Activated B cell treated with CpG ODN at 0.5 μM for 24 hours (primary cell): ENCODE measurements around the gene DDTL. TPM values are rescaled to one million over a fixed set of nuclear protein-coding genes. Genes with fewer than 3 reads are reported as not detected.

Source experiments
- ATAC-seq: fragments of 200-7000 bp; cut with Tn5 transposase; one replicate; pipeline ENCODE4 v1.10.0; 2021; ENCODE audit warnings: low read depth, mild to moderate bottlenecking, moderate library complexity
- CTCF ChIA-PET: fragments of 350-600 bp; sonication (Branson Sonifier 250); formaldehyde crosslinking; loops from one replicate; lab custom pipeline; 2021; ENCODE audit warnings: antibody characterized with exemption; lab: Charles Lee
- POLR2A ChIA-PET: fragments of 350-600 bp; sonication (Branson Sonifier 250); formaldehyde crosslinking; loops from one replicate; lab custom pipeline; 2021; ENCODE audit warnings: antibody characterized with exemption; lab: Charles Lee
- DNase-seq: peaks from one replicate; pipeline ENCODE4 v3.0.0; 2022
- H3K27ac Mint-ChIP-seq: one replicate; pipeline ENCODE4 v1.8.0; 2020; ENCODE audit warnings: mixed read lengths
- H3K27me3 Mint-ChIP-seq: one replicate; pipeline ENCODE4 v1.8.0; 2021; ENCODE audit warnings: mixed read lengths
- H3K36me3 Mint-ChIP-seq: one replicate; pipeline ENCODE4 v1.8.0; 2021; ENCODE audit warnings: low read depth, mixed read lengths
- H3K4me1 Mint-ChIP-seq: one replicate; pipeline ENCODE4 v1.8.0; 2021; ENCODE audit warnings: mixed read lengths
- H3K4me3 Mint-ChIP-seq: one replicate; pipeline ENCODE4 v1.8.0; 2020; ENCODE audit warnings: mild to moderate bottlenecking, mixed read lengths
- H3K9me3 Mint-ChIP-seq: one replicate; pipeline ENCODE4 v1.8.0; 2020; ENCODE audit warnings: mixed read lengths
- CTCF ChIP-seq: fragments of 200-600 bp; IDR thresholded peaks from one replicate; pipeline ENCODE4 v1.8.0; 2022; ENCODE audit warnings: antibody characterized with exemption, mild to moderate bottlenecking
- intact Hi-C: fragments of 100-400 bp; cut with micrococcal nuclease; formaldehyde crosslinking; loops from one replicate; pipeline ENCODE4 v1.15.1; 2024
- total RNA-seq: library from RNA; stranded (reverse); gene quantifications from 2 replicates; pipeline ENCODE4 v1.2.3, GENCODE V29; 2022

The DDTL gene
- total RNA-seq, 1 donor from 2014 or later: 3.1 TPM

- H3K4me3 Mint-ChIP-seq: no peak overlapping the region
- H3K36me3 Mint-ChIP-seq: peaks cover 2% of the 10 kb centered on the region
- ATAC-seq (no peak), DNase-seq (no peak)
- ChIA-PET CTCF (interaction anchor here (1.2 kb wide), 1 partner anchor 180 kb away, joined by 3 read pairs; no protein-coding TSS in a partner anchor), POLR2A (interaction anchor here (1.7 to 3.7 kb wide), 2 partner anchors 116 to 147 kb away, joined by 14 to 25 read pairs; partner anchors contain the start of gene MIF)
- intact Hi-C loops: loop anchor here (5.0 kb wide), 3 partner anchors 97 to 548 kb away; partner anchors contain the start of genes GUCD1, MIF and SNRPD3
- TF ChIP-seq CTCF: no peak
- no peak overlapping the region for H3K27ac Mint-ChIP-seq
- no peaks in the 10 kb centered on the region for H3K27me3 Mint-ChIP-seq
- peaks cover 20% of the 10 kb centered on the region for H3K4me1 Mint-ChIP-seq
- H3K9me3 Mint-ChIP-seq: no peaks in the 10 kb centered on the region
These were observed 42.7 kb downstream of the DDTL start for GRCh38 chr22:24009227-24010017.

GRCh38 chr22:24010018-24010391 is 43.3 kb downstream of the DDTL start:
- POLR2A ChIA-PET: interaction anchor here (1.7 to 3.7 kb wide), 2 partner anchors 116 to 146 kb away, joined by 14 to 25 read pairs; partner anchors contain the start of gene MIF
- TF ChIP-seq CTCF: no peak
- Mint-ChIP-seq H3K36me3 (peaks cover 2% of the 10 kb centered on the region), H3K4me3 (peak overlapping the region; percentile 65), H3K27ac (peak overlapping the region; percentile 30), H3K4me1 (peaks cover 23% of the 10 kb centered on the region), H3K9me3 (no peaks in the 10 kb centered on the region), H3K27me3 (no peaks in the 10 kb centered on the region)
- intact Hi-C loops: loop anchor here (5.0 kb wide), 3 partner anchors 98 to 547 kb away; partner anchors contain the start of genes GUCD1, MIF and SNRPD3
- ATAC-seq (no peak), DNase-seq (no peak)
- CTCF ChIA-PET: interaction anchor here (1.2 kb wide), 1 partner anchor 180 kb away, joined by 3 read pairs; no protein-coding TSS in a partner anchor

DNA sequence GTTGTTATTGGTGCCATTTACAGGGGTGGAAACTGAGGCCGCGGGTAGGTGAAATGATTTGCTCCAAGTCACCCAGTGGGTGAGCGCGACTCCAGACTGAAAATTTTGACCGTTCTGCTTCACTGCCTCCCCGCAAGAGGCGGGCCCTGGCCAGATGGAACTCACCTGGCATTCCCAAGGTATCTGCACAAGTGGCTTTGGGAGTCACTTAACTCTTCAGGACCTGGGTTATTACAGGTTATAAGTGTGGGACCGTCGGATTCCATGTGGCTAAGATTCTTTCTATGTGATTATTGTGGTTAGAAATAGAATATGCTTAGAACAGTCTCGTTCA is 45.0 kb downstream of the DDTL start:
- H3K4me3 Mint-ChIP-seq: peak overlapping the region; percentile 98
- POLR2A ChIA-PET: interaction anchor here (3.7 kb wide), 1 partner anchor 145 kb away, joined by 25 read pairs; no protein-coding TSS in a partner anchor
- CTCF ChIA-PET: no interaction called here
- peak overlapping the region; percentile 88 for H3K27ac Mint-ChIP-seq
- H3K36me3 Mint-ChIP-seq: peaks cover 9% of the 10 kb centered on the region
- no peak for TF ChIP-seq CTCF
- peaks cover 23% of the 10 kb centered on the region for H3K4me1 Mint-ChIP-seq
- ATAC-seq (no peak), DNase-seq (no peak)
- intact Hi-C loops: loop anchor here (2.0 to 5.0 kb wide), 4 partner anchors 99 to 546 kb away; partner anchors contain the start of genes GUCD1, MIF and SNRPD3
- H3K9me3 Mint-ChIP-seq: no peaks in the 10 kb centered on the region
- H3K27me3 Mint-ChIP-seq: no peaks in the 10 kb centered on the region

GRCh38 chr22:24016156-24016555 is 49.5 kb downstream of the DDTL start:
- H3K36me3 Mint-ChIP-seq: peaks cover 16% of the 10 kb centered on the region
- no peaks in the 10 kb centered on the region for H3K9me3 Mint-ChIP-seq
- ATAC-seq (no peak), DNase-seq (no peak)
- no peaks in the 10 kb centered on the region for H3K27me3 Mint-ChIP-seq
- H3K4me1 Mint-ChIP-seq: peaks cover 20% of the 10 kb centered on the region
- POLR2A ChIA-PET: interaction anchor here (0.7 kb wide), 1 partner anchor 16 kb away, joined by 8 read pairs; no protein-coding TSS in a partner anchor
- intact Hi-C loops: no loop called here
- CTCF ChIA-PET: no interaction called here
- TF ChIP-seq CTCF: no peak
- no peak overlapping the region for H3K4me3 Mint-ChIP-seq
- H3K27ac Mint-ChIP-seq: no peak overlapping the region

GRCh38 chr22:24021304-24021703 is 54.6 kb downstream of the DDTL start:
- ATAC-seq (no peak), DNase-seq (no peak)
- ChIA-PET POLR2A (no interaction called here), CTCF (no interaction called here)
- Mint-ChIP-seq H3K4me1 (peaks cover 2% of the 10 kb centered on the region), H3K36me3 (peaks cover 22% of the 10 kb centered on the region), H3K4me3 (no peak overlapping the region), H3K9me3 (no peaks in the 10 kb centered on the region), H3K27ac (no peak overlapping the region), H3K27me3 (no peaks in the 10 kb centered on the region)
- intact Hi-C loops: no loop called here
- no peak for TF ChIP-seq CTCF
